Motor neuron (in vitro differentiated cells): Measurements from ENCODE around the gene IFNA21. TPM values are rescaled to one million over a fixed set of nuclear protein-coding genes. Genes with fewer than 3 reads are reported as not detected.
"Not testable (repeated sequence)": the region's sequence is repeated elsewhere in the genome, so short reads cannot be mapped to it uniquely, and the experiment has no call there.

Source experiments
- ATAC-seq, 8 experiments: fragments of 200-7000 bp; cut with Tn5 transposase; replicated peaks in 6 of 8; 2 replicates each; pipeline ENCODE4 v1.8.0; 2021; ENCODE audit warnings: mild to moderate bottlenecking in 8 of 8, moderate library complexity in 8 of 8
- H3K27ac ChIP-seq, 2 donors: fragments of 250-450 bp; sonication (Bioruptor Pico); 2 replicates each; pipeline ENCODE4 v1.9.0; 2021; ENCODE audit warnings: antibody characterized with exemption in 2 of 2, mild to moderate bottlenecking in 2 of 2, moderate library complexity in 1 of 2
- H3K4me1 ChIP-seq, 2 donors: fragments of 250-450 bp; sonication (Bioruptor Pico); replicated peaks in 1 of 2; 2 replicates each; pipeline ENCODE4 v1.6.1; 2021; ENCODE audit warnings: antibody characterized with exemption in 2 of 2, mild to moderate bottlenecking in 2 of 2, moderate library complexity in 1 of 2
- H3K4me3 ChIP-seq, 5 donors: fragments of 250-450 bp; sonication (Bioruptor Pico); 2 replicates each; pipeline ENCODE4 v1.9.0; 2021; ENCODE audit warnings: antibody characterized with exemption in 5 of 5, mild to moderate bottlenecking in 5 of 5, moderate library complexity in 4 of 5
- WGBS, 10 experiments: fragments of 450-650 bp; shearing (Covaris generic); methylation state at CpG; one replicate each; pipeline ENCODE4 v1.0.0; 2022; 5-methylcytosine and 5-hydroxymethylcytosine counted together
- in situ Hi-C, 9 experiments: fragments of 400-800 bp; cut with MboI; loops; one replicate each; pipeline ENCODE4 v1.15.0; 2021; ENCODE audit warnings: low sequenced_read_pairs in 9 of 9, low pct_unique_long_range_greater_than_20kb in 2 of 9; ENCODE audit not compliant: unreplicated experiment in 9 of 9
- total RNA-seq, 8 experiments: library from RNA; unstranded; fragments of 300-600 nt; gene quantifications; 2 replicates each; pipeline versions ENCODE4 v1.2.3 to v1.2.4, GENCODE V29; 2022

IFNA21 gene
- total RNA-seq = under 1 TPM in 2 of 8 experiments, not detected in 6; 0.25 to 0.45 TPM

DNA sequence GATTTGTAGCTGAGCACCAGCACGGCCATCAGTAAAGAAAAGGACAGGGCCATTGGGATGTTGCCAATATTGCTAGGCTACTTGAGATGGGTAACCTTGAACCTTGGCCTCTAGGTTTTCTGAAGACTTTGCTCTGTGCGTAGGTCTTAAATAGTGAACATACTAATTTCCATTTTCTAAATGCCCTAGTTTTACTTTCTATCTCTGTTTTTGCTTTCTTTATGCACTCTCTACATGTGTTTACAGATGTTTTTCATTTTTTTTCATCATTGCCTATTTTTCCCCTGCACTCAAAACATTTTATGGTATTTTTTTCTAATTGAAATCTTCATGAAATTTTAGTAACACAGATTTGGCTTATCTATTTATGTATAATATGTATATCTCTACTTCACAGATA lies at the start of gene IFNA21:
Gene IFNA21 (minus strand): TSS at position 101 of the 400 bp plus-strand sequence. CDS start 48 bp downstream, at position 53.
- H3K4me3 ChIP-seq, H3K27ac ChIP-seq, ATAC-seq, in situ Hi-C loops, H3K4me1 ChIP-seq: not testable (repeated sequence)
- 57 to 100% (median 97%) methylated on average over 1 to 2 of the region's 2 CpGs; no CpG with 5 or more reads in 4 of the 10 experiments for WGBS, 10 experiments

DNA sequence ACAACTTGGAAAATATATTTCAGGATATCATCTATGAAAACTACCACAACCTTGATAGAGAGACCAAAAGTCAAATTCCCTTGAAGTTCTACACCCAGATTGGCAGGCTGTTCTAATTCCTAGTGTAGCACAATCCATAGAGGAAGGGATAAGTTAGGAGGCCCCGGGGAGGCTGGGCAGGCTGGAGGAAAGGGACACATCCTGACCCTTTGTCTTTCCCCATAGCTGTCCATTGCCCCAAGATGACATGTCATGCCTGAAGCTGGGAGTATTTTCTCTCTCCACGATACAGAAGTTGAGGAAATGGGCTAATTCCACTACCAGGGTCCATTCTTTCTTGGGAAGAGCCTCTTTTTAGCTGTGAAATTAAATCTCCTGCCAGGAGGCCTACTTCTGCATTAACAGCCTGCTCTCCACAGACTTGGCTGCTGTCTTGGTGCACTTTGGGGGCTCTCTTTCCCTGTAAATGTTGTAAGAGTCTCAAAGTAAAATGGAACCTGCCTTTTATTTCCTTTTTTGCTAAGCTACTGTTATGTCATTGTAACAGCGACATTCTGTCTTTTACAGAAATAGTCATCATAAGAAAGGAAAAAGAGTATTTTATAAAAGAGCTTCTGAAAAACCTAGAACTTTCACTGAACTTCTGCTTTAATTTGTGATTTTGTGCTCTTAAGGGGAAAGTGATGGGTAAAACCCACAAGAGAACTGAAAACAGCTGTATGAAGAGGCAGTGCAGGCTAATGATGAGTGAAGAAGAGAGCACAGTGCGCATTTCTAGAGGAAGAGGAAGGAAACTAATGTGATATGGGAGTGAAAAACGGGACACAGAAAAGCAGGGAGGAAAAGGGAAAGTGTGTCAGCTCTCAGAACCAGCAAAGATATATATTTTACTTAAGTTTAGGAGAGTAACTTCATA lies 47.2 kb upstream of the IFNA21 start:
- ATAC-seq = peak in 2 of 8 experiments; percentile 30 to 38
- H3K27ac ChIP-seq, in situ Hi-C loops, H3K4me3 ChIP-seq, H3K4me1 ChIP-seq: not testable (repeated sequence)
- 89% methylated on average over 1 of the region's 5 CpGs; no CpG with 5 or more reads in 9 of the 10 experiments for WGBS, 10 experiments

DNA sequence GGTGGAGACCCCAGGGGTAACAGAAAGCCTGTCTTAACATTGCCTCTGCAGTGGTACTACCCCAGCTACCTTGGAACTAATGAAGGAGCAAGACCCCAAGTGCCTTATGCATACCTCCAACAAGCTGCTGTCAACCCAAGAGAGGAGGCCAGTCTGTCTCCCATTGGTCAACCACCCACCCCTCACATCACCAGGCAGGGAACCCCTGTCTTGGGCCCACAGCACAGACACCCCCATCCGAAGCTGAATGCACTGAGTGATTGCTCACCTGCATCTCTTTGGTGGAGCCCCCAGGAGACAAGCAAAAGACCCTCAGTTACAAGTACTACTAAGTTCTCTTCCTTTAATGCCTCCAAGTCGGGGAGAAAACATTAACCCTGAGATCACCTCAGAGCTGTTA lies 45.7 kb upstream of the IFNA21 start:
- WGBS, 10 experiments = 0 to 89% (median 0%) methylated on average over 1 to 2 of the region's 2 CpGs; no CpG with 5 or more reads in 6 of the 10 experiments
- in situ Hi-C loops, H3K4me1 ChIP-seq, ATAC-seq, H3K4me3 ChIP-seq, H3K27ac ChIP-seq: not testable (repeated sequence)

DNA sequence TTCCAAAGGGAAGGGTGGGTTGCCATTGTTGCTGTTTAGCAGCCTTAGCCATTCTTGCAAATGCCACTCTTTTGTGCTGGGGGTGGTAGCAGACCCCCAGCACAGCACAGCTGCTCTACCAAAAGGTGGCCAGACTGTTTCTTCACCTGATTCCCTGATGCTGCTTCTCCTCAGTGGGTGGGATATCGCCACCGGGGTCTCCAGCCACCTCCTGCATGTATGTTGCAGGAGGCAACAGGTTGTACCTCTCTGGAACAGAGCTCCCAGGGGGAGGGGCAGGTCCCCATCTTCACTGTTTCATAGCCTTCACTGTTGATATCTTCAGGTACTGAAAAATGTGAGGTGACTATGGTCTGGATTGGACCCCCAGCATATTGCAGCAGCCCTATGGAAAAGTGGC lies 44.3 kb upstream of the IFNA21 start:
- ATAC-seq, H3K4me1 ChIP-seq, H3K4me3 ChIP-seq, in situ Hi-C loops, H3K27ac ChIP-seq: not testable (repeated sequence)
- no CpG with 5 or more reads among the region's 2 CpGs for WGBS, 10 experiments

DNA sequence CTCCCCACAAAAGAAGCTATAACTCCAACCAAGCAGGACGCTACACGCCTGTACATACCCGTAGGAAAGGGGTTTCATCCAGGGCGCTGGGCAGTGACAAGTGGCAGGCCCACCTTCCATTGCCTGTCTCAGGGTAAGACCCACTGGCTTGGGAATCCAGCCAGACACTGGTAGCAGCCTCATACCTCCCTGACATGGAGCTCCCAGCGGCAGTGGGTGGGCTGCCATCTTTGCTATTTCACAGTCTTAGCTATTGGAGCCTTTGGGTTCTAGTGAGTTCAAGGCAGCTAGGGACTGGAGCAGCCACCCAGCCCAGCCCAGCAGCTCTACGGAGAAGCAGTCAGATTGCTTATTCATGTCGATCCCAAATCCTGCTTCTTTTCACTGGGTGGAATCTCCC lies 43.9 kb upstream of the IFNA21 start:
- no peak for ATAC-seq
- WGBS, 10 experiments = 11 to 100% (median 63%) methylated on average over 1 to 3 of the region's 7 CpGs; no CpG with 5 or more reads in 6 of the 10 experiments

DNA sequence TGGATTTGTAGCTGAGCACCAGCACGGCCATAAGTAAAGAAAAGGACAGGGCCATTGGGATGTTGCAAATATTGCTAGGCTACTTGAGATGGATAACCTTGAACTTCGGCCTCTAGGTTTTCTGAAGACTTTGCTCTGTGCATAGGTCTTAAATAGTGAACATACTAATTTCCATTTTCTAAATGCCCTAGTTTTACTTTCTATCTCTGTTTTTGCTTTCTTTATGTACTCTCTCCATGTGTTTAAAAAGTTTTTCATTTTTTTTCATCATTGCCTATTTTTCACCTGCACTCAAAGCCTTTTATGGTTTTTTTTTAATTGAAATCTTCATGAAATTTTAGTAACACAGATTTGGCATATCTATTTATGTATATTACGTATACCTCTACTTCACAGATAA lies 40.6 kb upstream of the IFNA21 start, which contains the start of gene IFNA10:
Gene IFNA10 (minus strand): TSS at position 101 of the 400 bp plus-strand sequence. CDS start 46 bp downstream, at position 55.
- in situ Hi-C loops = not testable (repeated sequence)

More for the DNA sequence above, 43.9 kb upstream of the IFNA21 start:
- H3K4me1 ChIP-seq = no peaks in the 10 kb centered on the region
- no peak overlapping the region for H3K27ac ChIP-seq
- H3K4me3 ChIP-seq = no peak overlapping the region
- in situ Hi-C loops = no loop called here

DNA sequence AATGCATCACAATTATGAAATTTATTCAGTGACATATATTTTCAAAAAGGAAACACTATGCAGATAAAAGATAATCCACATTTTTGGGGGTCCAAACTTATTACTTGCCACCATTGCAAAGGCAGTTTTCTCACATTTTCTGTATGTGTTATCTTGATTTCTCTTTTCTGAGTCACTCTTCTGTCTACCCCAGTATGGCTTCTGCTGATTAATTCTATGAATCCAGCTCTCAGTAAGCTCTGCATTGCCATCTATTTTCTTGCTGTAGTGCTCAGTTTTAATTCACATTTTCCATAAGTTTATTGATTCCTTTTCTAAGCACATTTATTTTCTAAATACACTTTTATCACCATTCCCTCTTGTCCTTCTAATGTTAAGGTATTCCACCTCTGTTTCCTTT lies 38.7 kb upstream of the IFNA21 start:
- Histone ChIP-seq H3K4me1 (no peaks in the 10 kb centered on the region), H3K27ac (no peak overlapping the region), H3K4me3 (no peak overlapping the region)
- no peak for ATAC-seq
- in situ Hi-C loops = no loop called here

More for the DNA sequence above, 40.6 kb upstream of the IFNA21 start, which contains the start of gene IFNA10:
- 0 to 100% (median 100%) methylated on average over 1 to 2 of the region's 3 CpGs; no CpG with 5 or more reads in 6 of the 10 experiments for WGBS, 10 experiments
- not testable (repeated sequence) for H3K4me3 ChIP-seq, ATAC-seq, H3K4me1 ChIP-seq, H3K27ac ChIP-seq

DNA sequence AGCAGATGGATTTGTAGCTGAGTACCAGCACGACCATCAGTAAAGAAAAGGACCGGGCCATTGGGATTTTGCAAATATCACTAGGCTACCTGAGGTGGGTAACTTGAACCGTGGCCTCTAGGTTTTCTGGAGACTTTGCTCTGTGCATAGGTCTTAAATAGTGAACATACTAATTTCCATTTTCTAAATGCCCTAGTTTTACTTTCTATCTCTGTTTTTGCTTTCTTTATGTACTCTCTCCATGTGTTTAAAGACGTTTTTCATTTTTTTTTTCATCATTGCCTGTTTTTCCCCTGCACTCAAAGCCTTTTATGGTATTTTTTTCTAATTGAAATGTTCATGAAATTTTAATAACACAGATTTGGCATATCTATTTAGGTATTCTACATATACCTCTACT lies 35.6 kb upstream of the IFNA21 start, which contains the start of gene IFNA7:
Gene IFNA7 (minus strand): TSS at position 101 of the 400 bp plus-strand sequence. CDS start 40 bp downstream, at position 61.
- ATAC-seq, H3K4me3 ChIP-seq, H3K27ac ChIP-seq, in situ Hi-C loops, H3K4me1 ChIP-seq: not testable (repeated sequence)
- 10 to 80% (median 49%) methylated on average over 2 to 4 of the region's 4 CpGs for WGBS, 10 experiments

DNA sequence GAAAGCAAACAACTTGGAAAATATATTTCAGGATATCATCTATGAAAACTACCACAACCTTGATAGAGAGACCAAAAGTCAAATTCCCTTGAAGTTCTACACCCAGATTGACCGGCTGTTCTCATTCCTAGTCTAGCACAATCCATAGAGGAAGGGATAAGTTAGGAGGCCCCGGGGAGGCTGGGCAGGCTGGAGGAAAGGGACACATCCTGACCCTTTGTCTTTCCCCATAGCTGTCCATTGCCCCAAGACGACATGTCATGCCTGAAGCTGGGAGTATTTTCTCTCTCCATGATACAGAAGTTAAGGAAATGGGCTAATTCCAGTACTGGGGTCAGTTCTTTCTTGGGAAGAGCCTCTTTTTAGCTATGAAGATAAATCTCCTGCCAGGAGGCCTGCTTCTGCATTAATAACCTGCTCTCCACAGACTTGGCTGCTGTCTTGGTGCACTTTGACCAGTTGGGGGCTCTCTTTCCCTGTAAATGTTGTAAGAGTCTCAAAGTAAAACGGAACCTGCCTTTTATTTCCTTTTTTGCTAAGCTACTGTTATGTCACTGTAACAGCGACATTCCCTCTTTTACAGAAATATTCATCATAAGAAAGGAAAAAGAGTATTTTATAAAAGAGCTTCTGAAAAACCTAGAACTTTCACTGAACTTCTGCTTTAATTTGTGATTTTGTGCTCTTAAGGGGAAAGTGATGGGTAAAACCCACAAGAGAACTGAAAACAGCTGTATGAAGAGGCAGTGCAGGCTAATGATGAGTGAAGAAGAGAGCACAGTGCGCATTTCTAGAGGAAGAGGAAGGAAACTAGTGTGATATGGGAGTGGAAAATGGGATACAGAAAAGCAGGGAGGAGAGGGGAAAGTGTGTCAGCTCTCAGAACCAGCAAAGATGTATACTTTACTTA lies 28.7 kb upstream of the IFNA21 start:
- WGBS, 10 experiments = 0 to 64% (median 30%) methylated on average over 1 to 3 of the region's 6 CpGs; no CpG with 5 or more reads in 3 of the 10 experiments
- H3K4me1 ChIP-seq, H3K4me3 ChIP-seq, in situ Hi-C loops, H3K27ac ChIP-seq: not testable (repeated sequence)
- peak in 5 of 8 experiments; percentile 36 to 99 (median 93) for ATAC-seq

DNA sequence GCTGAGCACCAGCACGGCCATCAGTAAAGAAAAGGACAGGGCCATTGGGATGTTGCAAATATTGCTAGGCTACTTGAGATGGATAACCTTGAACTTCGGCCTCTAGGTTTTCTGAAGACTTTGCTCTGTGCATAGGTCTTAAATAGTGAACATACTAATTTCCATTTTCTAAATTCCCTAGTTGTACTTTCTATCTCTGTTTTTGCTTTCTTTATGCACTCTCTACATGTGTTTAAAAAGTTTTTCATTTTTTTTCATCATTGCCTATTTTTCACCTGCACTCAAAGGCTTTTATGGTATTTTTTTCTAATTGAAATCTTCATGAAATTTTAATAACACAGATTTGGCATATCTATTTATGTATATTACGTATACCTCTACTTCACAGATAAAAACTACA lies 21.0 kb upstream of the IFNA21 start, which contains the start of gene IFNA4:
Gene IFNA4 (minus strand): TSS at position 101 of the 400 bp plus-strand sequence. CDS start 56 bp downstream, at position 45.
- H3K4me1 ChIP-seq, H3K4me3 ChIP-seq, H3K27ac ChIP-seq, ATAC-seq, in situ Hi-C loops: not testable (repeated sequence)
- WGBS, 10 experiments = 17 to 100% (median 77%) methylated on average over 1 to 2 of the region's 3 CpGs; no CpG with 5 or more reads in 2 of the 10 experiments

DNA sequence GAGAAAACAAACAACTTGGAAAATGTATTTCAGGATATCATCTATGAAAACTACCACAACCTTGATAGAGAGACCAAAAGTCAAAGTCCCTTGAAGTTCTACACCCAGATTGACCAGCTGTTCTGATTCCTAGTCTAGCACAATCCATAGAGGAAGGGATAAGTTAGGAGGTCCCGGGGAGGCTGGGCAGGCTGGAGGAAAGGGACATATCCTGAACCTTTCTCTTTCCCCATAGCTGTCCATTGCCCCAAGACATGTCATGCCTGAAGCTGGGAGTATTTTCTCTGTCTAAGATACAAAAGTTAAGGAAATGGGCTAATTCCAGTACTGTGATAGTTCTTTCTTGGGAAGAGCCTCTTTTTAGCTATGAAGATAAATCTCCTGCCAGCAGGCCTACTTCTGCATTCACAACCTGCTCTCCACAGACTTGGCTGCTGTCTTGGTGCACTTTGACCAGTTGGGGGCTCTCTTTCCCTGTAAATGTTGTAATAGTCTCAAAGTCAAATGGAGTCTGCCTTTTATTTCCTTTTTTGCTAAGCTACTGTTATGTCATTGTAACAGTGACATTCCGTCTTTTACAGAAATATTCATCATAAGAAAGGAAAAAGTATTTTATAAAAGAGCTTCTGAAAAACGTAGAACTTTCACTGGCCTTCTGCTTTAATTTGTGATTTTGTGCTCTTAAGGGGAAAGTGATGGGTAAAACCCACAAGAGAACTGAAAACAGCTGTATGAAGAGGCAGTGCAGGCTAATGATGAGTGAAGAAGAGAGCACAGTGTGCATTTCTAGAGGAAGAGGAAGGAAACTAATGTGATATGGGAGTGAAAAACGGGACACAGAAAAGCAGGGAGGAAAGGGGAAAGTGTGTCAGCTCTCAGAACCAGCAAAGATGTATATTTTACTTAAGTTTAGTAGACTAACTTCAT lies 16.6 kb upstream of the IFNA21 start:
- H3K27ac ChIP-seq, in situ Hi-C loops, H3K4me3 ChIP-seq, H3K4me1 ChIP-seq: not testable (repeated sequence)
- ATAC-seq = peak in 3 of 8 experiments; percentile 83 to 89 (median 88)
- WGBS, 10 experiments = 0 to 46% (median 12%) methylated on average over 1 to 3 of the region's 4 CpGs; no CpG with 5 or more reads in 2 of the 10 experiments

DNA sequence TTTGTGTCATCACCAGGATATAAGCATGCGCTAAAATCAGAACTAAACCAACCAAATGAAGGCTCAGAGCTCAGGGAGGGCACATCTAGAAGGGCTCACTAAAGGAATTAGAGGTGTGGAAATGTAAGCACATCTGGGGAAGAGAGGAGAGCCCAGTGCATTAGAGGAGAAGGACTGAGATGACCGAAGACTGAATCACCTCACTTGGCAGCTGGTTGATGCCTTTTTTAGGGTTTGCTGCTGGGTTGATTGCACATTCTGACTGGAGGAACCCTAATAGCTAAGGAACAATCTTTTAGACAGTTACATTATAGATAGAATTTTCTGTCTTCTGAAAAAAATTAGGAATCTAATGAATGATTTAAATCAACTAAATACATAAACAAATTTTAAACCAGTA lies 8.2 kb upstream of the IFNA21 start:
- no peaks in the 10 kb centered on the region for H3K4me1 ChIP-seq
- no peak overlapping the region for H3K27ac ChIP-seq
- no peak for ATAC-seq
- 43 to 100% (median 75%) methylated on average over 1 to 2 of the region's 2 CpGs; no CpG with 5 or more reads in 6 of the 10 experiments for WGBS, 10 experiments
- in situ Hi-C loops = no loop called here
- H3K4me3 ChIP-seq = no peak overlapping the region
